H9 (cell line): ENCODE data around the gene SIGLEC10. TPM values are rescaled to one million over a fixed set of nuclear protein-coding genes. Genes with fewer than 3 reads are reported as not detected.
A peak's percentile ranks its signal among the peaks of the same experiment; 100 is the strongest.

Experiments used
- DNase-seq: peaks from one replicate; pipeline ENCODE4 v3.0.0-alpha.2; 2017
- H2AFZ ChIP-seq: one replicate; pipeline ENCODE4 v1.6.1; 2013; ENCODE audit warnings: mild to moderate bottlenecking, low read length, control low read depth, moderate library complexity
- H2AK5ac ChIP-seq: 2 replicates; pipeline ENCODE4 v1.6.1; 2013; ENCODE audit warnings: low read length, control low read depth, mixed read lengths; ENCODE audit not compliant: insufficient read length
- H2BK120ac ChIP-seq: one replicate; pipeline ENCODE4 v1.6.1; 2013; ENCODE audit warnings: low read depth, mild to moderate bottlenecking, low read length, control low read depth, inconsistent platforms; ENCODE audit not compliant: poor library complexity, severe bottlenecking
- H2BK12ac ChIP-seq: 2 replicates; pipeline ENCODE4 v1.6.1; 2013; ENCODE audit warnings: low read length, control low read depth, mixed read lengths, low read depth; ENCODE audit not compliant: insufficient read length
- H2BK15ac ChIP-seq: 2 replicates; pipeline ENCODE4 v1.6.1; 2013; ENCODE audit warnings: low read depth, low read length, control low read depth
- H2BK20ac ChIP-seq: one replicate; pipeline ENCODE4 v1.6.1; 2013; ENCODE audit warnings: low read depth, mild to moderate bottlenecking, low read length, control low read depth, inconsistent platforms; ENCODE audit not compliant: poor library complexity, severe bottlenecking
- H2BK5ac ChIP-seq: 2 replicates; pipeline ENCODE4 v1.6.1; 2013; ENCODE audit warnings: low read length, control low read depth, mixed read lengths; ENCODE audit not compliant: insufficient read length
- H3K14ac ChIP-seq: 2 replicates; pipeline ENCODE4 v1.6.1; 2013; ENCODE audit warnings: low read length, control low read depth; ENCODE audit not compliant: insufficient read depth
- H3K18ac ChIP-seq: 2 replicates; pipeline ENCODE4 v1.6.1; 2013; ENCODE audit warnings: low read depth, mild to moderate bottlenecking, mixed read lengths, low read length, control low read depth; ENCODE audit not compliant: insufficient read length
- H3K23ac ChIP-seq: 2 replicates; pipeline ENCODE4 v1.6.1; 2013; ENCODE audit warnings: low read length, control low read depth, mixed read lengths, low read depth; ENCODE audit not compliant: insufficient read length
- H3K23me2 ChIP-seq: 2 replicates; pipeline ENCODE4 v1.6.1; 2013; ENCODE audit warnings: low read depth, mild to moderate bottlenecking, mixed read lengths, low read length, control low read depth; ENCODE audit not compliant: insufficient read length, poor library complexity, severe bottlenecking
- H3K27ac ChIP-seq: 2 replicates; pipeline ENCODE4 v1.5.1; 2013; ENCODE audit warnings: low read length, control low read depth, mixed read lengths, low read depth; ENCODE audit not compliant: insufficient read length
- H3K27me3 ChIP-seq: 2 replicates; pipeline ENCODE4 v1.6.1; 2013; ENCODE audit warnings: low read length, control low read depth, inconsistent platforms; ENCODE audit not compliant: insufficient read depth
- H3K4ac ChIP-seq: 2 replicates; pipeline ENCODE4 v1.6.1; 2013; ENCODE audit warnings: low read depth, mild to moderate bottlenecking, control low read depth, inconsistent platforms, low read length, moderate library complexity
- H3K4me1 ChIP-seq: 2 replicates; pipeline ENCODE4 v1.6.1; 2013; ENCODE audit warnings: low read length, control low read depth, inconsistent platforms; ENCODE audit not compliant: insufficient read depth
- H3K4me2 ChIP-seq: 2 replicates; pipeline ENCODE4 v1.6.1; 2013; ENCODE audit warnings: low read length, control low read depth, mixed read lengths; ENCODE audit not compliant: insufficient read length, insufficient read depth
- H3K56ac ChIP-seq: 2 replicates; pipeline ENCODE4 v1.6.1; 2013; ENCODE audit warnings: low read depth, mild to moderate bottlenecking, mixed read lengths, low read length, control low read depth; ENCODE audit not compliant: insufficient read length
- H3K79me1 ChIP-seq: 2 replicates; pipeline ENCODE4 v1.6.1; 2013; ENCODE audit warnings: low read depth, mild to moderate bottlenecking, moderate library complexity, low read length, control low read depth, inconsistent platforms; ENCODE audit not compliant: insufficient read depth, poor library complexity, severe bottlenecking
- H3K79me2 ChIP-seq: 2 replicates; pipeline ENCODE4 v1.6.1; 2013; ENCODE audit warnings: low read length, control low read depth, inconsistent platforms; ENCODE audit not compliant: insufficient read depth
- H3K9ac ChIP-seq: 2 replicates; pipeline ENCODE4 v1.6.1; 2013; ENCODE audit warnings: low read length, control low read depth, mixed read lengths; ENCODE audit not compliant: insufficient read length; ENCODE audit errors: extremely low read depth
- H3K9me3 ChIP-seq: one replicate; pipeline ENCODE4 v1.6.1; 2013; ENCODE audit warnings: low read depth, low read length, inconsistent platforms; ENCODE audit not compliant: control insufficient read depth
- H3T11ph ChIP-seq: one replicate; pipeline ENCODE4 v1.6.1; 2013; ENCODE audit warnings: mild to moderate bottlenecking, low read length, control low read depth, inconsistent platforms
- H4K20me1 ChIP-seq: one replicate; pipeline ENCODE4 v1.6.1; 2013; ENCODE audit not compliant: control insufficient read depth, insufficient read length, insufficient read depth
- H4K5ac ChIP-seq: 2 replicates; pipeline ENCODE4 v1.6.1; 2013; ENCODE audit warnings: low read depth, mild to moderate bottlenecking, mixed read lengths, low read length, control low read depth; ENCODE audit not compliant: insufficient read length
- H4K8ac ChIP-seq: replicated peaks from 2 replicates; pipeline ENCODE4 v1.6.1; 2013; ENCODE audit warnings: low read length, control low read depth, mixed read lengths, low read depth; ENCODE audit not compliant: insufficient read length
- H4K91ac ChIP-seq: 2 replicates; pipeline ENCODE4 v1.6.1; 2013; ENCODE audit warnings: low read depth, mild to moderate bottlenecking, moderate library complexity, mixed read lengths, low read length, control low read depth; ENCODE audit not compliant: insufficient read length
- H3K27ac Mint-ChIP-seq, 3 experiments: 2 replicates in 2 of 3; 3 replicates in 1 of 3; pipeline ENCODE4 v1.8.0; 2020 to 2021; ENCODE audit warnings: mixed read lengths in 3 of 3, mild to moderate bottlenecking in 1 of 3, moderate library complexity in 1 of 3
- H3K27me3 Mint-ChIP-seq: 2 replicates; pipeline ENCODE4 v1.8.0; 2021; ENCODE audit warnings: low read depth, mild to moderate bottlenecking, moderate library complexity, mixed read lengths
- H3K36me3 Mint-ChIP-seq, 3 experiments: 2 replicates in 2 of 3; 3 replicates in 1 of 3; pipeline ENCODE4 v1.8.0; 2020 to 2021; ENCODE audit warnings: low read depth in 3 of 3, mixed read lengths in 3 of 3; ENCODE audit not compliant: insufficient read depth in 1 of 3
- H3K4me1 Mint-ChIP-seq, 2 experiments: 2 replicates each; pipeline ENCODE4 v1.8.0; 2020; ENCODE audit warnings: mixed read lengths in 2 of 2
- H3K4me3 Mint-ChIP-seq, 2 experiments: 2 replicates in 1 of 2; 3 replicates in 1 of 2; pipeline ENCODE4 v1.8.0; 2020 to 2021; ENCODE audit warnings: mild to moderate bottlenecking in 2 of 2, mixed read lengths in 2 of 2, moderate library complexity in 1 of 2
- H3K9me3 Mint-ChIP-seq, 2 experiments: 2 replicates in 1 of 2; 3 replicates in 1 of 2; pipeline ENCODE4 v1.8.0; 2020; ENCODE audit warnings: mild to moderate bottlenecking in 2 of 2, mixed read lengths in 2 of 2, moderate library complexity in 1 of 2
- CTCF ChIP-seq: fragments of 200-600 bp; sonication (generic); conservative IDR thresholded peaks from 3 replicates; pipeline ENCODE4 v1.8.0; 2021; ENCODE audit warnings: antibody characterized with exemption, mild to moderate bottlenecking
- WGBS: extraction: QIAGEN DNeasy Blood & Tissue Kit; methylation state at CpG from one replicate; pipeline ENCODE4 v1.1.7; 2013; ENCODE audit warnings: missing lambda C conversion rate, low lambda C conversion rate, mixed read lengths; ENCODE audit not compliant: insufficient read length; ENCODE audit errors: extremely low coverage; 5-methylcytosine and 5-hydroxymethylcytosine counted together
- total RNA-seq: library from RNA; stranded (reverse); gene quantifications from 2 replicates; pipeline ENCODE4 v1.2.1, GENCODE V29; 2021

Gene SIGLEC10
- total RNA-seq, 1 experiment from 2014 or later = not detected

- peak overlapping the region; percentile 41 for H2AFZ ChIP-seq
- Mint-ChIP-seq H3K27me3 (peaks cover 3% of the 10 kb centered on the region; the same call in 1 of the 2 replicates), H3K36me3 (no peaks in the 10 kb centered on the region; a peak in 2 of 7 replicates), H3K27ac (peak overlapping the region in 2 of 3 experiments; percentile 82 to 95; a peak in 4 of 7 replicates), H3K4me3 (peak overlapping the region; percentile 46 to 71; a peak in 4 of 5 replicates), H3K4me1 (peaks cover 16 to 45% of the 10 kb centered on the region in 2 experiments), H3K9me3 (no peaks in the 10 kb centered on the region; a peak in 2 of 5 replicates)
- H3K4ac ChIP-seq = no peak overlapping the region
- TF ChIP-seq CTCF = no peak
- no peak for DNase-seq
- H3K9ac ChIP-seq = no peak overlapping the region
- peak overlapping the region; percentile 48 for H3K4me2 ChIP-seq
- H2BK5ac ChIP-seq = no peak overlapping the region
- H3K4me1 ChIP-seq = no peaks in the 10 kb centered on the region
- no peak overlapping the region for H2BK20ac ChIP-seq
- H3K14ac ChIP-seq = no peak overlapping the region
- H4K20me1 ChIP-seq = no peaks in the 10 kb centered on the region
- H2BK120ac ChIP-seq = no peak overlapping the region
- H3K23me2 ChIP-seq = peaks cover 8% of the 10 kb centered on the region
- no peaks in the 10 kb centered on the region for H3K79me1 ChIP-seq
- H3K79me2 ChIP-seq = no peaks in the 10 kb centered on the region
- H3K27ac ChIP-seq = no peak overlapping the region
- H4K8ac ChIP-seq = no peak overlapping the region
- no peaks in the 10 kb centered on the region for H3K27me3 ChIP-seq
- H2BK12ac ChIP-seq = no peak overlapping the region
- no peak overlapping the region for H4K91ac ChIP-seq
- no peak overlapping the region for H3K18ac ChIP-seq
- H2AK5ac ChIP-seq = no peak overlapping the region
- no peak overlapping the region for H3T11ph ChIP-seq
- H3K23ac ChIP-seq = no peak overlapping the region
- no peaks in the 10 kb centered on the region for H3K9me3 ChIP-seq
- no peak overlapping the region for H2BK15ac ChIP-seq
- H4K5ac ChIP-seq = no peak overlapping the region
- no CpG with 5 or more reads among the region's 8 CpGs for WGBS
- H3K56ac ChIP-seq = no peak overlapping the region
Observed at GRCh38 chr19:51391073-51391611, 26.3 kb downstream of the SIGLEC10 start.
